WTC11 (cell line): ENCODE data around the gene ZNF605.
"Not testable (repeated sequence)": the region's sequence is repeated elsewhere in the genome, so short reads cannot be mapped to it uniquely, and the experiment has no call there.

Experiments
- CTCF ChIP-seq: fragments of 200-600 bp; IDR thresholded peaks from 2 replicates; pipeline ENCODE4 v1.8.0; 2022; ENCODE audit warnings: antibody characterized with exemption
- E2F5 ChIP-seq: sonication (generic); formaldehyde crosslinking; IDR thresholded peaks from 2 replicates; pipeline ENCODE4 v1.8.1; 2022; ENCODE audit warnings: mild to moderate bottlenecking, moderate library complexity, missing genetic modification reagents
- ERG ChIP-seq: fragments of 250-450 bp; sonication (Bioruptor Pico); IDR thresholded peaks from 2 replicates; pipeline ENCODE4 v1.8.0; 2021; ENCODE audit warnings: mild to moderate bottlenecking
- SOX15 ChIP-seq: fragments of 250-450 bp; sonication (Bioruptor Pico); IDR thresholded peaks from 2 replicates; pipeline ENCODE4 v1.9.0; 2021; ENCODE audit warnings: mild to moderate bottlenecking
- USF2 ChIP-seq: sonication (generic); formaldehyde crosslinking; IDR thresholded peaks from 2 replicates; pipeline ENCODE4 v1.8.1; 2023; ENCODE audit warnings: mild to moderate bottlenecking, missing genetic modification reagents, moderate library complexity

- not testable (repeated sequence) for TF ChIP-seq CTCF; ERG (CRISPR knock-in tag); SOX15; USF2 (CRISPR knock-in tag); E2F5 (CRISPR knock-in tag)
These were observed 19.2 kb downstream of the ZNF605 start for GRCh38 chr12:132936921-132937320.
